WERI-Rb-1 (cell line): ENCODE data around the gene DTWD2.

Source experiments
- DNase-seq: peaks from one replicate; pipeline ENCODE4 v3.0.0-alpha.2; 2020
- H3K27ac ChIP-seq: fragments of 250-450 bp; sonication (Bioruptor Pico); 2 replicates; pipeline ENCODE4 v1.5.1; 2020; ENCODE audit warnings: mild to moderate bottlenecking, moderate library complexity
- H3K27me3 ChIP-seq: fragments of 250-450 bp; sonication (Bioruptor Pico); 2 replicates; pipeline ENCODE4 v1.5.1; 2021; ENCODE audit warnings: mild to moderate bottlenecking, low read depth, moderate library complexity; ENCODE audit not compliant: insufficient read depth, severe bottlenecking
- H3K36me3 ChIP-seq: fragments of 250-450 bp; sonication (Bioruptor Pico); 2 replicates; pipeline ENCODE4 v1.5.1; 2020; ENCODE audit warnings: mild to moderate bottlenecking, moderate library complexity
- H3K4me3 ChIP-seq: 2 replicates; pipeline ENCODE4 v1.5.1; 2011; ENCODE audit warnings: low read depth, mild to moderate bottlenecking, control low read depth, low read length
- H3K9me3 ChIP-seq: fragments of 250-450 bp; sonication (Bioruptor Pico); 2 replicates; pipeline ENCODE4 v1.5.1; 2021; ENCODE audit warnings: mild to moderate bottlenecking, moderate library complexity; ENCODE audit not compliant: severe bottlenecking
- TF ChIP-seq, protein P1 (sequence below): IDR thresholded peaks from 2 replicates; pipeline ENCODE4 v1.5.1; 2011; ENCODE audit warnings: low read depth, mild to moderate bottlenecking, control low read depth, inconsistent platforms, low read length

DTWD2 gene

DNA sequence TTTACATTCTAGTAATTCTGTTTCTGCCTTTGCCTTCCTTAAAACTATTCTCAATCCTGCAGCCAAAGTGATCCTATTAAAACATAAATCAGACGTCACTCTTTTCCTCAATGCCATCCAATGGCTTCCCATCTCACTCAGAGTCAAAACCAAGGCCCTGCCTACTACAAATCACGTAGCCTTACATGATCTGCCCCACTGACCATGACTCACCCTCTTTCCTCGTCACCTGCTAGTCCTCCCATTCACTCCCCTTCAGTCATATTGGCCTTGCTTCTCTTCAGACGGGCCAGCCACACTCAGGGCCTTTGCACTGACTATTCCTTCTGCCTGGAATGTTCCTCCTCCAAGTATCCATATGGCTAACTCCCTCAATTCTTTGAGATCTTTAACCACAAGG lies 43.6 kb upstream of the DTWD2 start:
- DNase-seq = no peak
- Histone ChIP-seq H3K27ac (no peak overlapping the region), H3K36me3 (no peaks in the 10 kb centered on the region), H3K9me3 (no peaks in the 10 kb centered on the region), H3K27me3 (no peaks in the 10 kb centered on the region), H3K4me3 (no peak overlapping the region)
- TF ChIP-seq, protein P1, sequence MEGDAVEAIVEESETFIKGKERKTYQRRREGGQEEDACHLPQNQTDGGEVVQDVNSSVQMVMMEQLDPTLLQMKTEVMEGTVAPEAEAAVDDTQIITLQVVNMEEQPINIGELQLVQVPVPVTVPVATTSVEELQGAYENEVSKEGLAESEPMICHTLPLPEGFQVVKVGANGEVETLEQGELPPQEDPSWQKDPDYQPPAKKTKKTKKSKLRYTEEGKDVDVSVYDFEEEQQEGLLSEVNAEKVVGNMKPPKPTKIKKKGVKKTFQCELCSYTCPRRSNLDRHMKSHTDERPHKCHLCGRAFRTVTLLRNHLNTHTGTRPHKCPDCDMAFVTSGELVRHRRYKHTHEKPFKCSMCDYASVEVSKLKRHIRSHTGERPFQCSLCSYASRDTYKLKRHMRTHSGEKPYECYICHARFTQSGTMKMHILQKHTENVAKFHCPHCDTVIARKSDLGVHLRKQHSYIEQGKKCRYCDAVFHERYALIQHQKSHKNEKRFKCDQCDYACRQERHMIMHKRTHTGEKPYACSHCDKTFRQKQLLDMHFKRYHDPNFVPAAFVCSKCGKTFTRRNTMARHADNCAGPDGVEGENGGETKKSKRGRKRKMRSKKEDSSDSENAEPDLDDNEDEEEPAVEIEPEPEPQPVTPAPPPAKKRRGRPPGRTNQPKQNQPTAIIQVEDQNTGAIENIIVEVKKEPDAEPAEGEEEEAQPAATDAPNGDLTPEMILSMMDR = no peak

DNA sequence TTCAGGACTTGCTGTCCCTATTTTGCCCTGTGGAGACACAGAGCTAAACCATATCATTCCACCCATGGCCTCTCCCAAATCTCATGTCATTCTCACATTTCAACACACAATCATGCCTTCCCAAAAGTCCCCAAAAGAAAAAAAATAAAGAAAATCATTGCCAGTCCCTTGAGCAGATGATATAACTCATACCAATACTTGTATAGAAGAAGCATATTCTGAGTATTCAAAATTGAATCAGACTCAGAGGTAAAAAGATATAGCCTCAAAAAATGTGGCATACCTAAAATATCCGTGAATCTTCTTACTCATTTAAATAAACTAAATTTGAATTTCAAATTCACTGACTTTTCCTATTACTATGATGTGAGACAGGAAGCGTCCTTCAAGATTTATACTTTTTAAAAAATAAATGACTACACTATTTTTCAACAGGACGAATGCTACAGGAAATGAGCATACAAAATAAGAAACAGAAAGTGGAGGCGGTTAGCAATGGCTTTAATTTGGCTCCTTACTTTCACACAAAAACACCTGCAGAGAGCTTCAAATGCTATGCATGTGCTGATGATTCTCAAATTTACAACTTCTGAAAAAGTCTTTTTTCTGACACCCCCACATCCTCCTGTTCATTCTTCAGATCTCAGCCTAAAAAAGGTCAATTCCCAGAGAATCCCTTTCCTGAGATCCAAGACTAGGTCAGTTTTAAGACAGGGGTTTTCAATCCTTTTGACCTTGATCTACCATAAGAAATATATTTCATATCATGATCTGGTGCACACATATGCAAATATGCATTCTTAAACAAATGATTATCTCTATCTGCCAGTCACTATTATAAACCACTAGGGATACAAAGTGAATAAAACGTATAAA lies 42.9 kb upstream of the DTWD2 start:
- Histone ChIP-seq H3K4me3 (no peak overlapping the region), H3K9me3 (no peaks in the 10 kb centered on the region), H3K36me3 (no peaks in the 10 kb centered on the region), H3K27me3 (no peaks in the 10 kb centered on the region), H3K27ac (no peak overlapping the region)
- TF ChIP-seq, protein P1 = no peak
- no peak for DNase-seq

DNA sequence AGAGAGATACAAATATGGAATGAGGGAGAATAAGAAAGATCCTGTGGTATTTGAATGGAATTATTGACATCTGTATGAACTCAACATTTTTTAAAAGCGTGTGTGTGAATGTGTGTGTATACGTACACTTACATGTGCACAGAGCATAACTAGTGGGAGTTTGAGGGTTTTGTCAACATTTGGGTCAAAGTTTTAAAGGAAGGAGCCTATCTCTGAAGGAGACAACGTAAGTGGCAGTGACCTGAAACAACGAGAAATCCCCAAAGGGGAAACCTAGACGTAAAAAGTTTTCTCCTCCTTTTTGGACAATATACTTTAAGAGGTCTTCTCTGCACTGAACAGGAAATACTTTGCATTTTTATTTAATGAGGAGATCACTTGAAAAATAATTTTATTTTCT lies 40.2 kb upstream of the DTWD2 start:
- DNase-seq = no peak
- Histone ChIP-seq H3K9me3 (peaks cover 10% of the 10 kb centered on the region), H3K4me3 (no peak overlapping the region), H3K36me3 (no peaks in the 10 kb centered on the region), H3K27me3 (no peaks in the 10 kb centered on the region), H3K27ac (no peak overlapping the region)
- TF ChIP-seq, protein P1 = no peak

DNA sequence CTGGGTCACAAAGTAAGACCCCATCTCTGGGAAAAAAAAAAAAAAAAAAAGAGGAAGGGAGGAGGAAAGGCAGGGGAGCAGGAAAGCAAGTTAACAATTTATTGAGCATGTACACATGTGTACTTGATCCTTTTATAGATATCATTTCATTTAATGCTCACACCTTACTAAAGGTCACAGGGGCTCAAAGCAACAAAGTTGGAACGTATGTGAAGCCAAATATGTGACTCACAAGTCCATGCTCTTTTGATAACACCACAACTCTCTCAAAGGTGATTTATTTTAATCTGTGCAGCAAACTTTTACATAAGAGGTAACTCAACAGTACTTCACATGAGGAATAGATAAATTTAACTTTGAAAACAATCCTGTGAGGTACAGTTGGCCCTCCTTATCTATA lies 34.4 kb upstream of the DTWD2 start:
- Histone ChIP-seq H3K27me3 (no peaks in the 10 kb centered on the region), H3K36me3 (no peaks in the 10 kb centered on the region), H3K4me3 (no peak overlapping the region), H3K27ac (no peak overlapping the region), H3K9me3 (peaks cover 10% of the 10 kb centered on the region)
- DNase-seq = no peak
- TF ChIP-seq, protein P1 = no peak

DNA sequence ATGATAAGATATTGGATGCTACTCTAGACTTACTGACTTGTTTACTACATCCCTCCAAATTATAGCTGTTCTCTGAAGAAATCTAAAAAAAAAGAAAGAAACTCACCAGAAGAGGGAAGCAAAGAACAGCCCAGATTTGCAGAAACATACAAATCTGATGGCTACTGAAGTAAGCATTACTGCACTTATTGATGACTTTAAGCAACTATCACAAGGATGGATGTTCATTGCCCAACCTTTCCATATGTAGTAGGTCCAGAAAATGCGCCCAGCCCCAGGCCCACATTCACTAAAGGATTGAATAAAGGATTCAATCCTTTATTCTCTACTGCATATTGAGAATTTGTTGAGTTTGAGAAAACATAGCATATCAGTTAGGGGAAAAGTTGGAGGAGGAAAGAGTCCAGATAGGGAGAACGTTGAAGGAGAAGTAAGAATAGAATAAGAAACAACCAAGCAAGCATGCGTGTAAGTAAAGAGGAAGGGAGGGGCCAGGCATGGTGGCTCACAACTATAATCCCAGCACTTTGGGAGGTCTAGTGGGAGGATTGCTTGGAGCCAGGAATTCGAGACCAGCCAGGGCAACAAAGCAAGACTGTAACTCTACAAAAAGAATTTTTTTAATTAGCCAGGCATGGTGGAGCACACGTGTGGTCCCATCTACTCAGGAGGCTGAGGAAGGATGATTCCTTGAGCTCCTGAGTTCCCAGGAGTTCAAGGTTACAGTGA lies 33.8 kb upstream of the DTWD2 start:
- TF ChIP-seq, protein P1 = peak; percentile 27; the same call in 1 of the 2 replicates
- Histone ChIP-seq H3K27me3 (no peaks in the 10 kb centered on the region), H3K27ac (no peak overlapping the region), H3K36me3 (no peaks in the 10 kb centered on the region), H3K9me3 (peaks cover 10% of the 10 kb centered on the region), H3K4me3 (no peak overlapping the region)
- DNase-seq = no peak
